K562 (cell line): ENCODE measurements around the gene SPRYD7. TPM values are rescaled to one million over a fixed set of nuclear protein-coding genes. Genes with fewer than 3 reads are reported as not detected.
A peak's percentile ranks its signal among the peaks of the same experiment; 100 is the strongest.

Source experiments
- CCNT2 ChIP-seq: IDR thresholded peaks from 2 replicates; pipeline ENCODE4 v1.6.1; 2011; ENCODE audit warnings: borderline replicate concordance, low read depth, mild to moderate bottlenecking, moderate library complexity, mixed read lengths, low read length; ENCODE audit not compliant: insufficient read length; ENCODE audit errors: extremely low read depth
- MECOM ChIP-seq: fragments of 250-450 bp; sonication (Bioruptor Pico); IDR thresholded peaks from 2 replicates; pipeline ENCODE4 v1.8.0; 2022; ENCODE audit warnings: inconsistent platforms
- MEIS2 ChIP-seq: fragments of 450-650 bp; IDR thresholded peaks from 2 replicates; pipeline ENCODE4 v1.6.1; 2014; ENCODE audit warnings: mild to moderate bottlenecking; ENCODE audit not compliant: partially characterized antibody
- RCOR1 ChIP-seq, 2 experiments: IDR thresholded peaks; 2 replicates each; pipeline ENCODE4 v1.6.1; 2012; ENCODE audit warnings: low read depth in 2 of 2, low read length in 2 of 2, borderline replicate concordance in 1 of 2, improper control_type of control experiment in 1 of 2
- ZNF583 ChIP-seq: fragments of 250-450 bp; sonication (Bioruptor Pico); IDR thresholded peaks from 2 replicates; pipeline ENCODE4 v1.4.0; 2020
- ZSCAN32 ChIP-seq: fragments of 450-650 bp; formaldehyde crosslinking; IDR thresholded peaks from 2 replicates; pipeline ENCODE4 v1.4.0; 2020; ENCODE audit warnings: mild to moderate bottlenecking, moderate library complexity
- ZZZ3 ChIP-seq: fragments of 450-650 bp; IDR thresholded peaks from 2 replicates; pipeline ENCODE4 v1.6.1; 2016; ENCODE audit warnings: antibody characterized with exemption, mild to moderate bottlenecking, moderate library complexity
- polyA plus RNA-seq, 8 experiments: library from polyadenylated mRNA; depleted of rRNA in 4 of 8; stranded (reverse) in 5 of 8; unstranded in 3 of 8; fragments of >200 nt; fragmentation: Nextera tagmentation in 2 of 8; fragmentation: Illumina TruSeq in 1 of 8; extraction: Ambion mirVana in 2 of 8; extraction: Trizol in 1 of 8; gene quantifications; 2 replicates each; pipeline versions ENCODE4 v1.2.1 to v1.2.3, GENCODE V29; 2011 to 2014; ENCODE audit warnings: inconsistent platforms in 1 of 8, missing spikeins in 1 of 8
- total RNA-seq, 7 experiments: library from RNA; depleted of rRNA in 6 of 7; stranded (reverse); fragments of >200 nt in 6 of 7; fragmentation: Illumina TruSeq in 2 of 7; extraction: Trizol in 2 of 7; gene quantifications; 2 replicates each; pipeline versions ENCODE4 v1.2.1 to v1.2.3, GENCODE V29; 2011 to 2021; ENCODE audit warnings: low replicate concordance in 1 of 7
- TF ChIP-seq, protein P1 (sequence below): fragments of 250-450 bp; sonication (Bioruptor Pico); IDR thresholded peaks from 2 replicates; pipeline ENCODE4 v1.8.0; 2021; ENCODE audit warnings: mild to moderate bottlenecking, moderate library complexity
- TF ChIP-seq, protein P2 (sequence below), 3 experiments: IDR thresholded peaks in 2 of 3; conservative IDR thresholded peaks in 1 of 3; 2 replicates each; pipeline ENCODE4 v1.5.1; 2011 to 2012; ENCODE audit warnings: low read length in 3 of 3, mild to moderate bottlenecking in 3 of 3, control low read depth in 2 of 3, improper control_type of control experiment in 1 of 3, inconsistent platforms in 1 of 3, low read depth in 1 of 3, mixed read lengths in 1 of 3, moderate library complexity in 1 of 3; ENCODE audit not compliant: insufficient read depth in 2 of 3
- TF ChIP-seq, protein P3 (sequence below), 2 experiments: fragments of 150-350 bp in 1 of 2; IDR thresholded peaks; 2 replicates each; pipeline ENCODE4 v1.6.1; 2012 to 2016; ENCODE audit warnings: low read depth in 2 of 2, low read length in 2 of 2, mild to moderate bottlenecking in 1 of 2, moderate library complexity in 1 of 2
- TF ChIP-seq, protein P4 (sequence below): fragments of 450-650 bp; IDR thresholded peaks from 2 replicates; pipeline ENCODE4 v1.7.0; 2016; ENCODE audit warnings: borderline replicate concordance
- TF ChIP-seq, protein P5 (sequence below), 2 experiments: fragments of 450-650 bp in 1 of 2; IDR thresholded peaks; 2 replicates each; pipeline ENCODE4 v1.6.1; 2011 to 2017; ENCODE audit warnings: low read depth in 2 of 2, antibody characterized with exemption in 1 of 2, borderline replicate concordance in 1 of 2, low read length in 1 of 2, mild to moderate bottlenecking in 1 of 2, mixed read lengths in 1 of 2; ENCODE audit not compliant: control insufficient read depth in 1 of 2

SPRYD7 gene
- total and polyA plus RNA-seq, 9 of the 15 experiments (the other 6 are each of a cell fraction or from before 2014, with no cell fraction given) = 4.3 to 11.0 (median 7.9) TPM

DNA sequence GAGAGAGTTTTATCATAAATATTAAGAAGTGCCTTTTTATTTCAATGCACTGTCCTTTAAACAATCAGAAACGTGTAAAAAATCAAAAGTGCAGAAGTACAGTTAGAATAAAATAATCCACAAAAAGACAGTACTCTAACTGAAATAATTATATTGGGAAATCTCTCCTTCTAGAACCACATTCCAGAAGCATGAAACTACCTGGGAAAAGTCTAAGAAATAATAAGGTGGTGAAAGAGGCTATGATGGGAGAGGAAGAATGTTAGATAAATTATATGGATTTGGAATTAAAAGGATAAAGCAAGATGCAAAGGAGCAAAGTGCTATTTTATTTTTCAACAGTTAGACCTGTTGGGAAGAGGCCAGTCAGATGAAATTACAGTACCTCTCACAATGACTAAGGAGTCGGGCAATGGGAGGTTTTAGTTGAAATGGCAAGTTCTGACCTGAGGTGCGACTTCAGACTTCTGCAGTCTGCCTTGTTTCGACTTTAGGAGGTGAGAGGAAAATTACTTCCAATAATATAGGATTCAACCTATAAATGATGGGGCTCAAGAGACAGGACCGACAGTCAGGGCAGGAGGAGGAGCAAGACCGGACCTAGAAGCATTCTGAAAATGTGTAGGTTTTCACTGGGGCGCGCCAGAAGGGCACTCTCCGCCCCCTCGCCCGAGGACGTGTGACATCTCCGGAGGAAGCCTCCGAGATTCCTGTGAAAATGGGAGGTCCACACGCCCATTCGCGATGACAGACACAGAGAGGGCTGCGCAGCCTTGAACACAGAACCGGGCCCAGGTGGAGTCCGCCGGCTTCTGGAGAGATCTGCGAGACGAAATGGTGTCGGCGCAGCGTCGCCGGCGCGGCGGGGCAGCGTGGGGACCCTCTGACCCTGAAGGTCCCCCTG lies 717 bp downstream of the SPRYD7 start (continued):
- TF ChIP-seq, protein P1, sequence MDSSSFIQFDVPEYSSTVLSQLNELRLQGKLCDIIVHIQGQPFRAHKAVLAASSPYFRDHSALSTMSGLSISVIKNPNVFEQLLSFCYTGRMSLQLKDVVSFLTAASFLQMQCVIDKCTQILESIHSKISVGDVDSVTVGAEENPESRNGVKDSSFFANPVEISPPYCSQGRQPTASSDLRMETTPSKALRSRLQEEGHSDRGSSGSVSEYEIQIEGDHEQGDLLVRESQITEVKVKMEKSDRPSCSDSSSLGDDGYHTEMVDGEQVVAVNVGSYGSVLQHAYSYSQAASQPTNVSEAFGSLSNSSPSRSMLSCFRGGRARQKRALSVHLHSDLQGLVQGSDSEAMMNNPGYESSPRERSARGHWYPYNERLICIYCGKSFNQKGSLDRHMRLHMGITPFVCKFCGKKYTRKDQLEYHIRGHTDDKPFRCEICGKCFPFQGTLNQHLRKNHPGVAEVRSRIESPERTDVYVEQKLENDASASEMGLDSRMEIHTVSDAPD = no peak
- TF ChIP-seq RCOR1 (IDR thresholded peaks at IDR 0.05; ENCODE audit: borderline replicate concordance in 1 of 2, low read depth in 2 of 2, low read length in 2 of 2) (peak in 1 of 2 experiments; percentile 80; a peak in 2 of 4 replicates), ZZZ3 (no peak), CCNT2 (no peak), ZNF583 (CRISPR knock-in tag) (no peak), ZSCAN32 (no peak), MECOM (CRISPR knock-in tag) (no peak), MEIS2 (peak; percentile 75)
- TF ChIP-seq, protein P2, sequence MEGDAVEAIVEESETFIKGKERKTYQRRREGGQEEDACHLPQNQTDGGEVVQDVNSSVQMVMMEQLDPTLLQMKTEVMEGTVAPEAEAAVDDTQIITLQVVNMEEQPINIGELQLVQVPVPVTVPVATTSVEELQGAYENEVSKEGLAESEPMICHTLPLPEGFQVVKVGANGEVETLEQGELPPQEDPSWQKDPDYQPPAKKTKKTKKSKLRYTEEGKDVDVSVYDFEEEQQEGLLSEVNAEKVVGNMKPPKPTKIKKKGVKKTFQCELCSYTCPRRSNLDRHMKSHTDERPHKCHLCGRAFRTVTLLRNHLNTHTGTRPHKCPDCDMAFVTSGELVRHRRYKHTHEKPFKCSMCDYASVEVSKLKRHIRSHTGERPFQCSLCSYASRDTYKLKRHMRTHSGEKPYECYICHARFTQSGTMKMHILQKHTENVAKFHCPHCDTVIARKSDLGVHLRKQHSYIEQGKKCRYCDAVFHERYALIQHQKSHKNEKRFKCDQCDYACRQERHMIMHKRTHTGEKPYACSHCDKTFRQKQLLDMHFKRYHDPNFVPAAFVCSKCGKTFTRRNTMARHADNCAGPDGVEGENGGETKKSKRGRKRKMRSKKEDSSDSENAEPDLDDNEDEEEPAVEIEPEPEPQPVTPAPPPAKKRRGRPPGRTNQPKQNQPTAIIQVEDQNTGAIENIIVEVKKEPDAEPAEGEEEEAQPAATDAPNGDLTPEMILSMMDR (IDR thresholded peaks at IDR 0.05 in 2 of 3, conservative IDR thresholded peaks at IDR 0.05 in 1 of 3; ENCODE audit: insufficient read depth in 2 of 3, low read depth in 1 of 3, low read length in 3 of 3) = no peak
- TF ChIP-seq, protein P3, sequence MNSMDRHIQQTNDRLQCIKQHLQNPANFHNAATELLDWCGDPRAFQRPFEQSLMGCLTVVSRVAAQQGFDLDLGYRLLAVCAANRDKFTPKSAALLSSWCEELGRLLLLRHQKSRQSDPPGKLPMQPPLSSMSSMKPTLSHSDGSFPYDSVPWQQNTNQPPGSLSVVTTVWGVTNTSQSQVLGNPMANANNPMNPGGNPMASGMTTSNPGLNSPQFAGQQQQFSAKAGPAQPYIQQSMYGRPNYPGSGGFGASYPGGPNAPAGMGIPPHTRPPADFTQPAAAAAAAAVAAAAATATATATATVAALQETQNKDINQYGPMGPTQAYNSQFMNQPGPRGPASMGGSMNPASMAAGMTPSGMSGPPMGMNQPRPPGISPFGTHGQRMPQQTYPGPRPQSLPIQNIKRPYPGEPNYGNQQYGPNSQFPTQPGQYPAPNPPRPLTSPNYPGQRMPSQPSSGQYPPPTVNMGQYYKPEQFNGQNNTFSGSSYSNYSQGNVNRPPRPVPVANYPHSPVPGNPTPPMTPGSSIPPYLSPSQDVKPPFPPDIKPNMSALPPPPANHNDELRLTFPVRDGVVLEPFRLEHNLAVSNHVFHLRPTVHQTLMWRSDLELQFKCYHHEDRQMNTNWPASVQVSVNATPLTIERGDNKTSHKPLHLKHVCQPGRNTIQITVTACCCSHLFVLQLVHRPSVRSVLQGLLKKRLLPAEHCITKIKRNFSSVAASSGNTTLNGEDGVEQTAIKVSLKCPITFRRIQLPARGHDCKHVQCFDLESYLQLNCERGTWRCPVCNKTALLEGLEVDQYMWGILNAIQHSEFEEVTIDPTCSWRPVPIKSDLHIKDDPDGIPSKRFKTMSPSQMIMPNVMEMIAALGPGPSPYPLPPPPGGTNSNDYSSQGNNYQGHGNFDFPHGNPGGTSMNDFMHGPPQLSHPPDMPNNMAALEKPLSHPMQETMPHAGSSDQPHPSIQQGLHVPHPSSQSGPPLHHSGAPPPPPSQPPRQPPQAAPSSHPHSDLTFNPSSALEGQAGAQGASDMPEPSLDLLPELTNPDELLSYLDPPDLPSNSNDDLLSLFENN (IDR thresholded peaks at IDR 0.05; ENCODE audit: low read depth in 2 of 2, low read length in 2 of 2) = no peak
- TF ChIP-seq, protein P4, sequence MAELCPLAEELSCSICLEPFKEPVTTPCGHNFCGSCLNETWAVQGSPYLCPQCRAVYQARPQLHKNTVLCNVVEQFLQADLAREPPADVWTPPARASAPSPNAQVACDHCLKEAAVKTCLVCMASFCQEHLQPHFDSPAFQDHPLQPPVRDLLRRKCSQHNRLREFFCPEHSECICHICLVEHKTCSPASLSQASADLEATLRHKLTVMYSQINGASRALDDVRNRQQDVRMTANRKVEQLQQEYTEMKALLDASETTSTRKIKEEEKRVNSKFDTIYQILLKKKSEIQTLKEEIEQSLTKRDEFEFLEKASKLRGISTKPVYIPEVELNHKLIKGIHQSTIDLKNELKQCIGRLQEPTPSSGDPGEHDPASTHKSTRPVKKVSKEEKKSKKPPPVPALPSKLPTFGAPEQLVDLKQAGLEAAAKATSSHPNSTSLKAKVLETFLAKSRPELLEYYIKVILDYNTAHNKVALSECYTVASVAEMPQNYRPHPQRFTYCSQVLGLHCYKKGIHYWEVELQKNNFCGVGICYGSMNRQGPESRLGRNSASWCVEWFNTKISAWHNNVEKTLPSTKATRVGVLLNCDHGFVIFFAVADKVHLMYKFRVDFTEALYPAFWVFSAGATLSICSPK = no peak
- TF ChIP-seq, protein P5, sequence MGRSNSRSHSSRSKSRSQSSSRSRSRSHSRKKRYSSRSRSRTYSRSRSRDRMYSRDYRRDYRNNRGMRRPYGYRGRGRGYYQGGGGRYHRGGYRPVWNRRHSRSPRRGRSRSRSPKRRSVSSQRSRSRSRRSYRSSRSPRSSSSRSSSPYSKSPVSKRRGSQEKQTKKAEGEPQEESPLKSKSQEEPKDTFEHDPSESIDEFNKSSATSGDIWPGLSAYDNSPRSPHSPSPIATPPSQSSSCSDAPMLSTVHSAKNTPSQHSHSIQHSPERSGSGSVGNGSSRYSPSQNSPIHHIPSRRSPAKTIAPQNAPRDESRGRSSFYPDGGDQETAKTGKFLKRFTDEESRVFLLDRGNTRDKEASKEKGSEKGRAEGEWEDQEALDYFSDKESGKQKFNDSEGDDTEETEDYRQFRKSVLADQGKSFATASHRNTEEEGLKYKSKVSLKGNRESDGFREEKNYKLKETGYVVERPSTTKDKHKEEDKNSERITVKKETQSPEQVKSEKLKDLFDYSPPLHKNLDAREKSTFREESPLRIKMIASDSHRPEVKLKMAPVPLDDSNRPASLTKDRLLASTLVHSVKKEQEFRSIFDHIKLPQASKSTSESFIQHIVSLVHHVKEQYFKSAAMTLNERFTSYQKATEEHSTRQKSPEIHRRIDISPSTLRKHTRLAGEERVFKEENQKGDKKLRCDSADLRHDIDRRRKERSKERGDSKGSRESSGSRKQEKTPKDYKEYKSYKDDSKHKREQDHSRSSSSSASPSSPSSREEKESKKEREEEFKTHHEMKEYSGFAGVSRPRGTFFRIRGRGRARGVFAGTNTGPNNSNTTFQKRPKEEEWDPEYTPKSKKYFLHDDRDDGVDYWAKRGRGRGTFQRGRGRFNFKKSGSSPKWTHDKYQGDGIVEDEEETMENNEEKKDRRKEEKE (IDR thresholded peaks at IDR 0.05; ENCODE audit: borderline replicate concordance in 1 of 2, control insufficient read depth in 1 of 2, low read depth in 2 of 2, low read length in 1 of 2) = no peak
